Stimulated activated CD8-positive, alpha-beta memory T cell treated with anti-CD3 and anti-CD28 coated beads, Interleukin-7, amount 100 ng/mL, for 24 hours (primary cell): ENCODE measurements around the gene OTOP1.
"Not testable (repeated sequence)": the region's sequence is repeated elsewhere in the genome, so short reads cannot be mapped to it uniquely, and the experiment has no call there.

Experiments used
- DNase-seq: peaks from one replicate; pipeline ENCODE4 v3.0.0-alpha.2; 2020; ENCODE audit warnings: low read depth

Gene OTOP1

GRCh38 chr4:4233610-4234009, 6.9 kb upstream of the OTOP1 start:
- DNase-seq, result no peak

GRCh38 chr4:4228356-4228668, 1.6 kb upstream of the OTOP1 start:
- DNase-seq, result no peak

GRCh38 chr4:4227510-4228355, 1.0 kb upstream of the OTOP1 start:
- no peak for DNase-seq

GRCh38 chr4:4225915-4226605, 669 bp downstream of the OTOP1 start:
- DNase-seq, result no peak

- no peak for DNase-seq
Measured at GRCh38 chr4:4217113-4217512, 9.6 kb downstream of the OTOP1 start.

- DNase-seq, result no peak
Measured at GRCh38 chr4:4216648-4217047, 10.1 kb downstream of the OTOP1 start.

GRCh38 chr4:4213674-4214073, 13.1 kb downstream of the OTOP1 start:
- not testable (repeated sequence) for DNase-seq

GRCh38 chr4:4206204-4206603, 20.5 kb downstream of the OTOP1 start:
- DNase-seq, result no peak

- DNase-seq, result no peak
Measured at GRCh38 chr4:4204401-4204745, 22.4 kb downstream of the OTOP1 start.

- no peak for DNase-seq
Measured at GRCh38 chr4:4203688-4204400, 22.9 kb downstream of the OTOP1 start.

- no peak for DNase-seq
Measured at GRCh38 chr4:4202510-4202909, 24.2 kb downstream of the OTOP1 start.

- no peak for DNase-seq
Measured at GRCh38 chr4:4200624-4201023, 26.1 kb downstream of the OTOP1 start.

GRCh38 chr4:4195354-4195753, 31.4 kb downstream of the OTOP1 start:
- DNase-seq, result no peak

GRCh38 chr4:4188557-4188956, 38.2 kb downstream of the OTOP1 start:
- not testable (repeated sequence) for DNase-seq

GRCh38 chr4:4185528-4185927, 41.2 kb downstream of the OTOP1 start:
- no peak for DNase-seq

GRCh38 chr4:4182835-4183568, 43.7 kb downstream of the OTOP1 start:
- no peak for DNase-seq

- no peak for DNase-seq
Measured at GRCh38 chr4:4170596-4171150, 56.1 kb downstream of the OTOP1 start.

GRCh38 chr4:4167981-4168780, 58.5 kb downstream of the OTOP1 start:
- DNase-seq, result not testable (repeated sequence)

GRCh38 chr4:4166986-4167385, 59.7 kb downstream of the OTOP1 start:
- not testable (repeated sequence) for DNase-seq

- not testable (repeated sequence) for DNase-seq
Measured at GRCh38 chr4:4165701-4166392, 60.9 kb downstream of the OTOP1 start.
